ENCODE results near the gene NAALADL2. TPM values are rescaled to one million over a fixed set of nuclear protein-coding genes. Genes with fewer than 3 reads are reported as not detected.

Gene NAALADL2
- total RNA-seq, 1 experiment from 2014 or later = 1.6 TPM

DNA sequence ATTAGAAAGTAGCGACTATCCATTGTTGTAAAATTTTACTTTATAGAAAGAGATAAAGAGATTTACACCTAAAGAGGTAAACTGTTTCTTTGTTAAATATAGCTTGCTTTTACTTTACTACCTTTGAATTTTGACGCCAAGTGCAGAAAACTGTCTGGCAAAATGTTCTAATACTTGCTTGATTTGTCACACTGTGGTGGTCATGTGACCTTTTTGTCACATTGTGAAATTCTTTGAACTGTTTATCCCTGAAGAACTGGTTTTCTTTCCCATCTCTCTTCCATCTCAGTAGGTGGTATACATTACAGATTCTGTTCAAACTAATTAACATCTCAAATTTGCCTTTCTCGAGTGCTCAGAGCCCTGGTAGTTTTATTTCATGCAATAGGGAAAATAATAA lies 327.4 kb downstream of the NAALADL2 start:
- Histone ChIP-seq H3K9ac (ENCODE audit: extremely low read depth, insufficient read length, low read length) (no peak overlapping the region), H2BK20ac (ENCODE audit: low read depth, low read length, poor library complexity, severe bottlenecking) (no peak overlapping the region), H3K14ac (ENCODE audit: insufficient read depth, low read length) (no peak overlapping the region), H2BK5ac (ENCODE audit: insufficient read length, low read length) (no peak overlapping the region), H4K5ac (ENCODE audit: insufficient read length, low read depth, low read length) (no peak overlapping the region), H3K4me1 (ENCODE audit: insufficient read depth, low read length) (no peaks in the 10 kb centered on the region), H3K23me2 (ENCODE audit: insufficient read length, low read depth, low read length, poor library complexity, severe bottlenecking) (no peaks in the 10 kb centered on the region), H4K8ac (replicated peaks; ENCODE audit: insufficient read length, low read depth, low read length) (no peak overlapping the region), H3K79me1 (ENCODE audit: insufficient read depth, low read depth, low read length, poor library complexity, severe bottlenecking) (no peaks in the 10 kb centered on the region), H4K20me1 (ENCODE audit: control insufficient read depth, insufficient read depth, insufficient read length) (no peaks in the 10 kb centered on the region), H2AFZ (ENCODE audit: low read length) (no peak overlapping the region), H2BK120ac (ENCODE audit: low read depth, low read length, poor library complexity, severe bottlenecking) (no peak overlapping the region), H3K27ac (ENCODE audit: insufficient read length, low read depth, low read length) (no peak overlapping the region), H4K91ac (ENCODE audit: insufficient read length, low read depth, low read length) (no peak overlapping the region), H3K18ac (ENCODE audit: insufficient read length, low read depth, low read length) (no peak overlapping the region), H3K79me2 (ENCODE audit: insufficient read depth, low read length) (no peaks in the 10 kb centered on the region), H2BK12ac (ENCODE audit: insufficient read length, low read depth, low read length) (no peak overlapping the region), H3K56ac (ENCODE audit: insufficient read length, low read depth, low read length) (no peak overlapping the region), H3T11ph (ENCODE audit: low read length) (no peak overlapping the region), H3K4me2 (ENCODE audit: insufficient read depth, insufficient read length, low read length) (no peak overlapping the region), H3K27me3 (ENCODE audit: insufficient read depth, low read length) (no peaks in the 10 kb centered on the region), H3K4ac (ENCODE audit: low read depth, low read length) (no peak overlapping the region), H3K9me3 (ENCODE audit: control insufficient read depth, low read depth, low read length) (no peaks in the 10 kb centered on the region), H3K23ac (ENCODE audit: insufficient read length, low read depth, low read length) (no peak overlapping the region), H2AK5ac (ENCODE audit: insufficient read length, low read length) (no peak overlapping the region), H2BK15ac (ENCODE audit: low read depth, low read length) (no peak overlapping the region)
- H3K27ac Mint-ChIP-seq = no peak overlapping the region
- DNase-seq = no peak
- TF ChIP-seq, protein P1, sequence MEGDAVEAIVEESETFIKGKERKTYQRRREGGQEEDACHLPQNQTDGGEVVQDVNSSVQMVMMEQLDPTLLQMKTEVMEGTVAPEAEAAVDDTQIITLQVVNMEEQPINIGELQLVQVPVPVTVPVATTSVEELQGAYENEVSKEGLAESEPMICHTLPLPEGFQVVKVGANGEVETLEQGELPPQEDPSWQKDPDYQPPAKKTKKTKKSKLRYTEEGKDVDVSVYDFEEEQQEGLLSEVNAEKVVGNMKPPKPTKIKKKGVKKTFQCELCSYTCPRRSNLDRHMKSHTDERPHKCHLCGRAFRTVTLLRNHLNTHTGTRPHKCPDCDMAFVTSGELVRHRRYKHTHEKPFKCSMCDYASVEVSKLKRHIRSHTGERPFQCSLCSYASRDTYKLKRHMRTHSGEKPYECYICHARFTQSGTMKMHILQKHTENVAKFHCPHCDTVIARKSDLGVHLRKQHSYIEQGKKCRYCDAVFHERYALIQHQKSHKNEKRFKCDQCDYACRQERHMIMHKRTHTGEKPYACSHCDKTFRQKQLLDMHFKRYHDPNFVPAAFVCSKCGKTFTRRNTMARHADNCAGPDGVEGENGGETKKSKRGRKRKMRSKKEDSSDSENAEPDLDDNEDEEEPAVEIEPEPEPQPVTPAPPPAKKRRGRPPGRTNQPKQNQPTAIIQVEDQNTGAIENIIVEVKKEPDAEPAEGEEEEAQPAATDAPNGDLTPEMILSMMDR (conservative IDR thresholded peaks at IDR 0.05) = no peak
- no CpG with 5 or more reads among the region's 3 CpGs for WGBS (ENCODE audit: extremely low coverage, insufficient read length, low lambda C conversion rate)
- no peak overlapping the region for H3K4me3 Mint-ChIP-seq
- H3K27me3 Mint-ChIP-seq (ENCODE audit: low read depth) = no peaks in the 10 kb centered on the region
- 0 out of 4 replicates have a peak, but pooled peaks cover 0 to 3% of the 10 kb centered on the region in 2 experiments for H3K4me1 Mint-ChIP-seq
- peaks cover 0 to 8% of the 10 kb centered on the region in 2 experiments; a peak in 3 of 5 replicates for H3K9me3 Mint-ChIP-seq
- H3K36me3 Mint-ChIP-seq (ENCODE audit: insufficient read depth in 1 of 3, low read depth in 3 of 3) = peaks cover 0 to 6% (median 0%) of the 10 kb centered on the region in 3 experiments; a peak in 2 of 7 replicates

Measured in H9 (cell line).